HS-5 (cell line): ENCODE data around the gene TRABD2B.

ENCODE experiments used
- DNase-seq: peaks from one replicate; pipeline ENCODE4 v3.0.0-alpha.2; 2012; ENCODE audit warnings: low read depth

The TRABD2B gene

GRCh38 chr1:47755101-47755990 is 241.8 kb downstream of the TRABD2B start:
- DNase-seq = no peak

DNA sequence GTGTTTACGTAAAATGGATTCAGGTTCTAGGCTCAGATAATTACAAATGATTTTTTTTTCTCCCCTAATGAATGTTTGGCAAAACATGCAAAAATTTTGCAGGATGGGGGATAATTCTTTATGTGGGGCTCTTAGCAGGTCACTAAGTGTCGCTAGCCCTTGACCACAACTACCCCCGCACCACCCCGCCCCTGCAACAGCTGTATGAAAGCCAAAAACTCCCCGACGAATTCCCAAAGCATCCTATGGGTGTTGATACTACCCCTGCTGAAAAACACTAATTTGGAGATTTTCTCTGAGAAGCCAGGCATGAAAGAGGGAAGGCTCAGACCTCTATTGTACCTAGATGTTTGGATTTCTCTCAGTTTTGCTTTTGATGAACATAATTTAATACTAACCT is 243.0 kb downstream of the TRABD2B start:
- no peak for DNase-seq

DNA sequence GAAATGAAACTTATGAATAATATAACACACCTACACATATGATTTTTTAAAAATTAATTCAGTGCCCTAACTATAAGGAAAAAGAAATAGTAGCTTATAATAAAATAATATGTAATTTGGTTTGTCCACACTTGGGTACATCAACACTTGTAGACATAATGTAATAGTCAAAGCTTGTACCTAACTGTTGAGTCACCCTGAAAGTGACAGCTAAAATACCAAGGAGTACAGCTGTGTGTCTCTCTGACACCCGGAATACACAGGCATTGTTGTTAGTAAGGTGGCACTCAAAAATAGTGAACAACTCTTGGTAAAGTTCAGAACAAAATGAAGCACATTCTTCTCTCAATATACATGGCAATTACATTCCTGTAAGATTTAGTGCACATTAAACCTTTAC is 243.4 kb downstream of the TRABD2B start:
- DNase-seq = no peak

DNA sequence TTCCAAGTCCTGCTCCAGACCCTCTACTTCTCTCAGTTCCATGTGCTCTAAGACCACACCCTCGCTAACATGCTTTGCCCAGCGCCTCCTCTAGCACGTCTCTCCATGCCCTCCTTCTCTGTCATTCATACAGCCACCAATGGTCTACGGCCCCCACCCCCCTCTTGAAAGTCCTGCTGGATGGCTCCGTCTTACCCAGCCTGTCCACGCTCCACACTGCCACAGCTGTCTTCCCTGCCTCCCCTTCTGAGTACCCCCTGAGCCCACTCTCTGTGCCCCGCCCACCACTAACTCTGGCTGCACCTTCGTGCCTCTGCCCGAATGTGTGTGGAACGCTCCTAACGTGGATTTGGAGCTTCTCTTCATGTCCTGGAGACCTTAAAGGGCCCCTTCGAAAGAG is 244.6 kb downstream of the TRABD2B start:
- DNase-seq = no peak

DNA sequence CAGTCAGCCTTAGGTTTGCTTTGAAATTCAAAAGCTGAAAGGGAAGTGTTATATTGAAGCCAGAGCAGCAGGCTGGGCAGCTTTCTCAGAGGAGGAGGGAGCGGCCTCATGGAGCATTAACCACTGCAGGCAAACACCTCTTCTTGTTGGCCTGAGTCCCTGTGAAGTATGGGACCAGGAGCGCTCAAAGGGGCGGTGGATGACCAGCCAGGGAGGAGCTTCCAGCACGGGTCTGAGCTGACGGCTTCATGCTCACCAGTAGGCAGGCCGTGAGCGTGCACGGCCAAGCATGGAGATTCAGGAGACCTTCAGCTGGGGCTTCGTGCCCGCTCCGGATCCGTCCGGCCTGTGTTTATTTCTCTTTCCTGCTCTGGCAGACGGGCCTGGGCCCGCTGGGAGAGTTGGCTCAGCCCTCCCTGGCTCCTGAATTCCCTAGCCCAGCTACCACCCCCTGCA is 245.2 kb downstream of the TRABD2B start:
- no peak for DNase-seq

GRCh38 chr1:47751193-47751592 is 246.0 kb downstream of the TRABD2B start:
- no peak for DNase-seq

- DNase-seq = no peak
Measured at GRCh38 chr1:47745715-47746609, 251.2 kb downstream of the TRABD2B start.

GRCh38 chr1:47742890-47743760 is 254.1 kb downstream of the TRABD2B start:
- no peak for DNase-seq

DNA sequence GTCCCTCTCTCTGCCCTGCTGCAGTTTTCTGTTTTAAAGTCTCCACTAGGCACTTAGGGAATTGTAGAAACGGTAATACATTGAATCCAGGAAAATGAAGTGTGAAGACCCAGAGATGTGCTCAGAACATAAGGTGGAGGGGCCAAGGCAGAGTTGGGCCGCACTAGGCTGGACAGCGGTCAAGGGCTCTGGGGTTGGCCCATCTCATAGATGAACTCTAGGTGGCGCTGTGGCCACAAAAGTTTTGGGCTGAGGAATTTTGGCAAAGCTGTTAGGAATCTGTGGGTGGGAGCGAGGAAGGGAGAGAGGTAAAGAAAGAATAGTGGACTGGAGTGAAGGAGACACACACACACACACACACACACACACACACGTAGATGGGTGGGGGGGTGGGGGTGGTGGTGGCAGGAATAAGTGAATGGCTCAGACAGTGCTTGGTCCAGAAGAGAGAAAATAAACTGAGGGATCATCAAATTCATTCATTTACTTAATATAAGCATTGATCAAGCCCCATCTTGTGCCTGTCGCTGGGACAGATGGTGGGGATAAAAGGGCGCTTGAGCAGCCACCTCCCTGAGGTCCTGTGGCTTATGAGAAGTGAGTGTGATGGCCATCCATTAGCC is 258.5 kb downstream of the TRABD2B start:
- DNase-seq = no peak

GRCh38 chr1:47732489-47732888 is 264.7 kb downstream of the TRABD2B start:
- no peak for DNase-seq

GRCh38 chr1:47731730-47732129 is 265.5 kb downstream of the TRABD2B start:
- DNase-seq = no peak

GRCh38 chr1:47729685-47730084 is 267.5 kb downstream of the TRABD2B start:
- no peak for DNase-seq

- DNase-seq = no peak
Measured at GRCh38 chr1:47727697-47728085, 269.5 kb downstream of the TRABD2B start.

- DNase-seq = no peak
Measured at GRCh38 chr1:47727051-47727696, 270.0 kb downstream of the TRABD2B start.

DNA sequence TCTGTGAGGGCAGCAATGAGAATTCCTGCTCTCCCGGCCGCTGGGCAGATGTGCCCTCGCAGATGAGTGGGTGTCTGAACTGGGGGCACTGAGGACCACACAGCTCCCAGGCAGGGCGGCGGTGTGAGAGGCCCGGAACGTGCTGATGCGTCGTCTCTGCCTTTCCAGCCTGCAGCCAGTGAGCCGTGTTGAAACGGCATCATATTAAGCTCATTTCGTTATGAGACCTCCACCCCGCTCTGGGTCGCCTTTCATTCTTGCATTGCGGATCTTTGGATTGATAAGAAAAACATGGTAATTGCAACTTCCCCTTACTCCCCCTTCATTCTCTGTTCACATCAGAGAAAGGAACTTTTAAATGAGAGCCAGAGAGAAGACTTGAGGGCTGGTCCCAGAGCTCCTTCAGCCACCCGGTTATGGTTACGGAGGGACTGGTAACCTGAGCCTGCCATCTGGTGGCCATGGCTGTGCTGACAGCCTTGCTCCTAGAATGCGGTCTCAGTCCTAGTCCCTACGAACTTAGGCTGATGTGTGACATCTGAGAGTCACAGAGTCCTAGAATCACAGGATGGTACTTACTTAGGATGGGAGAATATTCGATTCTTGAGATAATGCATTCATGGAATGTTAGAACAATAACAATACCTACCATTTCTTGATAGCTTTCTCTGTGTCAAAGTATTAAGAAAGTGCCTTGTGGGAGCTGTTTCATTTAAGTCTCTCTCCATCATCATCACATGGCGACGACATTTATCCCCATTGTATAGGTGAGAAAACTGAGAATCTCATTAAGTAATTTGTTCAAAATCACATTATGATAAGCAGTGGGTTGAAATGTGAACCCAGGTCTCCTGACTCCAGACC is 271.0 kb downstream of the TRABD2B start:
- no peak for DNase-seq

GRCh38 chr1:47725511-47725991 is 271.6 kb downstream of the TRABD2B start:
- DNase-seq = no peak

- no peak for DNase-seq
Measured at GRCh38 chr1:47725000-47725473, 272.1 kb downstream of the TRABD2B start.

DNA sequence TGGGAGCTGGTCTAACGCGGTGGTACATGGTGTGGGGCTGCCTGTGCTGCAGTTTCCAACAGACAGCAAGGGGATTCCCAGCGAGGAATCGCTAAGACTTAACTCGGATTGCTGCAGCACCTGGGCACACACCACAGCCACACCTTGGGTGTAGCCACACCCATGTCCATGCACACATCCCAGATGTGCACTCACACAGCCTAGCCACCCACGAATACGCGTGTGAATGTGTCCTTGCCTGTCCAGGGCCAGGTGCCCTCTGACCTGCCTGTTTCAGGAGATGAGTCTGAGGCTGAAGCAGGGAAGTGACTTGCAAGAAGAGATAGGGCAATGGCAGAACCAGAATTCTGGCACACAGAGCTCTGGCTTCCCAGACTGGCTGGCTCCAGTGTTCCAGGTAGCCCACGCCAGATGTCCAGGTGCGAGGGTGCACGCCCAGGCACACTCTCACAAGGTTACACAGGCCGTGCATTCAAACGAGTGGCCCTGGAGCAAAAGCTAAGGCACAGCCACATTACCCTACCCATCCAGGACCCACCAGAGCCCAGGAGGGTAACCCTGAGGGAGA is 272.7 kb downstream of the TRABD2B start:
- DNase-seq = no peak

GRCh38 chr1:47722909-47723580 is 274.1 kb downstream of the TRABD2B start:
- no peak for DNase-seq
